ENCODE results near the gene ADAM17.

- TF ChIP-seq CTCF (IDR thresholded peaks at IDR 0.05; ENCODE audit: low read length): no peak
- TF ChIP-seq EZH2phosphoT487 (IDR thresholded peaks at IDR 0.05; ENCODE audit: low read length): no peak
These were observed 87.9 kb downstream of the ADAM17 start for GRCh38 chr2:9467687-9468086.

Data from MM.1S (cell line).